Erythroblast (primary cell): ENCODE measurements around the gene ZNRF2.

ENCODE experiments used
- GATA1 ChIP-seq: IDR thresholded peaks from 2 replicates; pipeline ENCODE4 v1.6.1; 2011; ENCODE audit warnings: low read depth, mild to moderate bottlenecking, control low read depth, low read length, moderate library complexity
- POLR2A ChIP-seq: IDR thresholded peaks from 2 replicates; pipeline ENCODE4 v1.6.1; 2011; ENCODE audit warnings: mild to moderate bottlenecking, low read length

DNA sequence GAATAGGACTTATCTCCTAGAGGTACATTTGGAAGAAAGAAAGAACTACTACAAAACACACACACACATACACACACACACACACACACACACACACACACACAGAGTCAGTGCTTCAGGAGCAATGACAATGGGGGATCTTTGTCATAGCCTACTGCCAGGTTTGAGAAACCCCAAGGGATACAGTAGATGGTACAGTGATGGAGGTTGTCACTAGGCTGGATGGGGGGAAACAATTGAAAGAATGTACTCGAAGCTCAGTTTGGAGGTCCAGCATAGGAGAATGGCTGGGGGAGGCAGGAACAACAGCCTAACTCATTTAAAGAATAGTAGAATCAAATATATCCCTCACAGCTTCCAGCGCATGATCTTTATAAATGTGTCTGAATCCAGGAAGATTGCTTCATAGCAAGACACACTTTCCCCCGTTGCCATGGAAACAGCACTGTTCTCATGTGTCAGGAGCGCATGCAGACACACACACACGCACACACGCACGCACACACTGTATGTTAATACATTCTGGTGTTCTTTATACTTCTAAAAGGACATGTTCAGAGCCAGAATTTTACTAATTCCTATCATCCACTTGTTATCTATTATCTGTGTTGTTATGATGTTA, 32.6 kb upstream of the ZNRF2 start:
- TF ChIP-seq POLR2A (no peak), GATA1 (no peak)
